ENCODE data around the gene NLGN1. TPM values are rescaled to one million over a fixed set of nuclear protein-coding genes. Genes with fewer than 3 reads are reported as not detected.

The NLGN1 gene
- total RNA-seq, 3 donors from 2014 or later (not counting 1 experiment from before 2014, with no cell fraction given), result not detected

- no peaks in the 10 kb centered on the region for H3K36me3 ChIP-seq (ENCODE audit: control insufficient read depth, insufficient read depth, low read length)
- H3K9me3 ChIP-seq (ENCODE audit: control insufficient read depth, insufficient read depth, low read length), result peaks cover 15% of the 10 kb centered on the region
- Mint-ChIP-seq H3K4me1 (no peaks in the 10 kb centered on the region), H3K36me3 (no peaks in the 10 kb centered on the region), H3K9me3 (peaks cover 11 to 12% of the 10 kb centered on the region in 2 donors), H3K27me3 (ENCODE audit: low read depth in 2 of 2) (no peaks in the 10 kb centered on the region), H3K4me3 (no peak overlapping the region), H3K27ac (no peak overlapping the region)
- no peak for ATAC-seq
- 78% methylated on average over 6 of the region's 6 CpGs for WGBS (ENCODE audit: insufficient coverage)
- no peaks in the 10 kb centered on the region for H3K27me3 ChIP-seq (ENCODE audit: control insufficient read depth, insufficient read depth, low read length)
- no peak for TF ChIP-seq CTCF (IDR thresholded peaks at IDR 0.05)
- intact Hi-C loops (cut with micrococcal nuclease), result no loop called here
- no peaks in the 10 kb centered on the region for H3K4me1 ChIP-seq (ENCODE audit: control insufficient read depth, insufficient read depth, low read length)
- no peak overlapping the region for H3K27ac ChIP-seq (ENCODE audit: low read length)
- DNase-seq, result no peak
- no peak overlapping the region for H3K4me3 ChIP-seq (ENCODE audit: low read length)
These were observed 561.3 kb downstream of the NLGN1 start for GRCh38 chr3:173958805-173959204.

- H3K4me1 ChIP-seq (ENCODE audit: control insufficient read depth, insufficient read depth, low read length), result no peaks in the 10 kb centered on the region
- H3K4me3 ChIP-seq (ENCODE audit: low read length), result no peak overlapping the region
- peaks cover 9% of the 10 kb centered on the region in 2 donors for H3K9me3 Mint-ChIP-seq
- H3K27ac Mint-ChIP-seq, result no peak overlapping the region
- no peaks in the 10 kb centered on the region for H3K36me3 Mint-ChIP-seq
- no peaks in the 10 kb centered on the region for H3K4me1 Mint-ChIP-seq
- no peak for TF ChIP-seq CTCF (IDR thresholded peaks at IDR 0.05)
- H3K27me3 ChIP-seq (ENCODE audit: control insufficient read depth, insufficient read depth, low read length), result no peaks in the 10 kb centered on the region
- no peak for DNase-seq
- 89% methylated on average over 4 of the region's 4 CpGs for WGBS (ENCODE audit: insufficient coverage)
- H3K27me3 Mint-ChIP-seq (ENCODE audit: low read depth in 2 of 2), result no peaks in the 10 kb centered on the region
- no peak for ATAC-seq
- intact Hi-C loops (cut with micrococcal nuclease), result no loop called here
- H3K4me3 Mint-ChIP-seq, result no peak overlapping the region
- no peak overlapping the region for H3K27ac ChIP-seq (ENCODE audit: low read length)
- no peaks in the 10 kb centered on the region for H3K9me3 ChIP-seq (ENCODE audit: control insufficient read depth, insufficient read depth, low read length)
- no peaks in the 10 kb centered on the region for H3K36me3 ChIP-seq (ENCODE audit: control insufficient read depth, insufficient read depth, low read length)
These were observed 572.7 kb downstream of the NLGN1 start for GRCh38 chr3:173970281-173970680.

- no peaks in the 10 kb centered on the region for H3K36me3 Mint-ChIP-seq
These were observed 578.7 kb downstream of the NLGN1 start for GRCh38 chr3:173976281-173976680.

More at GRCh38 chr3:173976281-173976680, 578.7 kb downstream of the NLGN1 start:
- Histone ChIP-seq H3K9me3 (ENCODE audit: control insufficient read depth, insufficient read depth, low read length) (no peaks in the 10 kb centered on the region), H3K27me3 (ENCODE audit: control insufficient read depth, insufficient read depth, low read length) (no peaks in the 10 kb centered on the region), H3K4me1 (ENCODE audit: control insufficient read depth, insufficient read depth, low read length) (no peaks in the 10 kb centered on the region), H3K36me3 (ENCODE audit: control insufficient read depth, insufficient read depth, low read length) (no peaks in the 10 kb centered on the region), H3K27ac (ENCODE audit: low read length) (no peak overlapping the region), H3K4me3 (ENCODE audit: low read length) (no peak overlapping the region)
- no peak for TF ChIP-seq CTCF (IDR thresholded peaks at IDR 0.05)
- H3K4me3 Mint-ChIP-seq, result no peak overlapping the region
- H3K27me3 Mint-ChIP-seq (ENCODE audit: low read depth in 2 of 2), result no peaks in the 10 kb centered on the region
- peaks cover 4 to 6% of the 10 kb centered on the region in 2 donors for H3K9me3 Mint-ChIP-seq
- DNase-seq, result no peak
- no peak overlapping the region for H3K27ac Mint-ChIP-seq
- H3K4me1 Mint-ChIP-seq, result no peaks in the 10 kb centered on the region
- intact Hi-C loops (cut with micrococcal nuclease), result no loop called here
- ATAC-seq, result no peak
- 96% methylated on average over 1 of the region's 1 CpG for WGBS (ENCODE audit: insufficient coverage)
